HCT116 (cell line): ENCODE measurements around the gene DAPL1. TPM values are rescaled to one million over a fixed set of nuclear protein-coding genes. Genes with fewer than 3 reads are reported as not detected.

ENCODE experiments used
- ATAC-seq: fragments of 200-7000 bp; cut with Tn5 transposase; 2 replicates; pipeline ENCODE4 v1.9.1; 2020; ENCODE audit warnings: mild to moderate bottlenecking, moderate library complexity
- BruUV-seq: library from RNA; stranded (reverse); fragments of 400-500 nt; replicated peaks from 2 replicates; lab custom pipeline; 2021; lab: Mats Ljungman, UMichigan
- CTCF ChIA-PET: fragments of 300-600 bp; sonication (Branson Sonifier 250); formaldehyde crosslinking; loops from one replicate; lab custom pipeline; 2021; ENCODE audit warnings: antibody characterized with exemption; lab: Charles Lee
- POLR2A ChIA-PET: fragments of 300-600, 350-600 bp; sonication (Branson Sonifier 250); formaldehyde crosslinking; loops from one replicate; lab custom pipeline; 2021; ENCODE audit warnings: antibody characterized with exemption; lab: Charles Lee
- RAD21 ChIA-PET, 2 experiments: fragments of 300-600 bp; sonication (Branson Sonifier 250); formaldehyde crosslinking; loops; one replicate each; lab custom pipeline; 2023; ENCODE audit warnings: low total read pairs in 2 of 2; ENCODE audit not compliant: uncharacterized antibody in 2 of 2, unreplicated experiment in 2 of 2, low non-redundant PET in 1 of 2; lab: Charles Lee
- DNase-seq: peaks from one replicate; pipeline ENCODE4 v3.0.0-alpha.2; 2010; ENCODE audit warnings: low read depth, low spot score
- H2AFZ ChIP-seq: fragments of 200-600 bp; shearing (Covaris generic), sonication (generic); 2 replicates; pipeline ENCODE4 v1.6.1; 2017; ENCODE audit warnings: low read depth, mixed run types, mixed read lengths, antibody characterized with exemption, low read length; ENCODE audit not compliant: poor library complexity, severe bottlenecking
- H3K27ac ChIP-seq: 2 replicates; pipeline ENCODE4 v1.5.1; 2012; ENCODE audit warnings: low read depth, low read length
- H3K27me3 ChIP-seq: fragments of 200-600 bp; sonication (generic); 2 replicates; pipeline ENCODE4 v1.6.1; 2016; ENCODE audit warnings: mixed run types, low read length, mixed read lengths; ENCODE audit not compliant: insufficient read depth
- H3K36me3 ChIP-seq, 2 experiments: fragments of 200-500 bp in 1 of 2; fragments of 200-600 bp in 1 of 2; sonication (Bioruptor generic) in 1 of 2; sonication (generic) in 1 of 2; 2 replicates each; pipeline versions ENCODE4 v1.5.1 to v1.6.1; 2014 to 2016; ENCODE audit warnings: low read length in 2 of 2, inconsistent platforms in 1 of 2, mixed read lengths in 1 of 2, mixed run types in 1 of 2; ENCODE audit not compliant: insufficient read depth in 2 of 2, control insufficient read depth in 1 of 2
- H3K4me1 ChIP-seq, 2 experiments: fragments of 200-600 bp in 1 of 2; sonication (generic) in 1 of 2; 2 replicates each; pipeline versions ENCODE4 v1.5.1 to v1.6.1; 2012 to 2017; ENCODE audit warnings: low read length in 2 of 2, inconsistent platforms in 1 of 2, mild to moderate bottlenecking in 1 of 2, mixed read lengths in 1 of 2, mixed run types in 1 of 2, moderate library complexity in 1 of 2; ENCODE audit not compliant: insufficient read depth in 2 of 2, control insufficient read depth in 1 of 2
- H3K4me2 ChIP-seq: fragments of 200-600 bp; sonication (generic); 2 replicates; pipeline ENCODE4 v1.6.1; 2017; ENCODE audit warnings: mixed run types, low read length, mixed read lengths
- H3K4me3 ChIP-seq, 2 experiments: fragments of 200-600 bp in 1 of 2; sonication (generic) in 1 of 2; replicated peaks in 1 of 2; 2 replicates each; pipeline ENCODE4 v1.5.1; 2011 to 2016; ENCODE audit warnings: low read length in 2 of 2, control low read depth in 1 of 2, low read depth in 1 of 2, mild to moderate bottlenecking in 1 of 2, mixed read lengths in 1 of 2, mixed run types in 1 of 2
- H3K79me2 ChIP-seq: fragments of 200-600 bp; sonication (generic); 2 replicates; pipeline ENCODE4 v1.6.1; 2017; ENCODE audit warnings: mild to moderate bottlenecking, mixed run types, low read length, moderate library complexity, mixed read lengths; ENCODE audit not compliant: insufficient read depth
- H3K9ac ChIP-seq: fragments of 200-600 bp; sonication (generic); 2 replicates; pipeline ENCODE4 v1.6.1; 2016; ENCODE audit warnings: low read length, mixed read lengths
- H3K9me2 ChIP-seq: fragments of 200-600 bp; sonication (generic), shearing (Covaris generic); 2 replicates; pipeline ENCODE4 v1.6.1; 2017; ENCODE audit warnings: mixed run types, mild to moderate bottlenecking, moderate library complexity; ENCODE audit not compliant: insufficient read depth
- H3K9me3 ChIP-seq, 2 experiments: fragments of 200-500 bp in 1 of 2; fragments of 200-600 bp in 1 of 2; sonication (Bioruptor generic) in 1 of 2; sonication (generic) in 1 of 2; 2 replicates each; pipeline ENCODE4 v1.6.1; 2014 to 2017; ENCODE audit warnings: low read length in 2 of 2, mixed read lengths in 2 of 2, inconsistent platforms in 1 of 2, low read depth in 1 of 2, mild to moderate bottlenecking in 1 of 2, mixed run types in 1 of 2, moderate library complexity in 1 of 2; ENCODE audit not compliant: control insufficient read depth in 1 of 2, insufficient read depth in 1 of 2
- H4K20me1 ChIP-seq: fragments of 200-600 bp; sonication (generic), shearing (Covaris generic); 2 replicates; pipeline ENCODE4 v1.6.1; 2017; ENCODE audit warnings: mixed run types, mild to moderate bottlenecking, moderate library complexity; ENCODE audit not compliant: insufficient read depth
- CBX3 ChIP-seq: IDR thresholded peaks from 2 replicates; pipeline ENCODE4 v1.6.1; 2012; ENCODE audit warnings: low read depth
- CEBPB ChIP-seq: IDR thresholded peaks from 2 replicates; pipeline ENCODE4 v1.6.1; 2012; ENCODE audit warnings: low read depth
- EGR1 ChIP-seq: IDR thresholded peaks from 2 replicates; pipeline ENCODE4 v1.6.1; 2012; ENCODE audit warnings: low read depth
- EZH2phosphoT487 ChIP-seq: fragments of 200-600 bp; IDR thresholded peaks from 2 replicates; pipeline ENCODE4 v1.6.1; 2018; ENCODE audit warnings: antibody characterized with exemption, borderline replicate concordance
- FOSL1 ChIP-seq: IDR thresholded peaks from 2 replicates; pipeline ENCODE4 v1.6.1; 2012; ENCODE audit warnings: low read depth
- JUND ChIP-seq: IDR thresholded peaks from 2 replicates; pipeline ENCODE4 v1.6.1; 2012
- POLR2A ChIP-seq: IDR thresholded peaks from 2 replicates; pipeline ENCODE4 v1.7.0; 2011; ENCODE audit warnings: borderline replicate concordance; ENCODE audit not compliant: insufficient read depth, insufficient read length; ENCODE audit errors: extremely low read depth
- POLR2AphosphoS5 ChIP-seq: IDR thresholded peaks from 2 replicates; pipeline ENCODE4 v1.6.1; 2011; ENCODE audit warnings: mild to moderate bottlenecking, low read depth, low read length, moderate library complexity
- RAD21 ChIP-seq: IDR thresholded peaks from 2 replicates; pipeline ENCODE4 v1.6.1; 2012; ENCODE audit warnings: low read depth, mild to moderate bottlenecking
- SP1 ChIP-seq: IDR thresholded peaks from 2 replicates; pipeline ENCODE4 v1.6.1; 2012; ENCODE audit warnings: low read depth
- TCF7L2 ChIP-seq: IDR thresholded peaks from 2 replicates; pipeline ENCODE4 v1.7.0; 2011; ENCODE audit warnings: borderline replicate concordance, inconsistent platforms; ENCODE audit not compliant: insufficient read depth, insufficient read length; ENCODE audit errors: extremely low read depth
- YY1 ChIP-seq: IDR thresholded peaks from 2 replicates; pipeline ENCODE4 v1.6.1; 2011; ENCODE audit warnings: low read length, low read depth, moderate library complexity, mild to moderate bottlenecking; ENCODE audit not compliant: insufficient replicate concordance; ENCODE audit errors: extremely low read depth
- ZNF274 ChIP-seq: fragments of 200-500 bp; sonication (Bioruptor generic); IDR thresholded peaks from 2 replicates; pipeline ENCODE4 v1.6.1; 2014; ENCODE audit warnings: mild to moderate bottlenecking, low read depth, low read length, inconsistent platforms
- intact Hi-C: fragments of 100-400 bp; cut with micrococcal nuclease; formaldehyde crosslinking; loops from 2 replicates; pipeline ENCODE4 v1.10.0; 2022
- total RNA-seq: library from RNA; stranded (reverse); gene quantifications from one replicate; pipeline ENCODE4 v1.2.1, GENCODE V29; 2021; ENCODE audit not compliant: unreplicated experiment
- TF ChIP-seq, protein P1 (sequence below), 3 experiments: fragments of 200-600 bp in 1 of 3; sonication (generic) in 1 of 3; IDR thresholded peaks in 2 of 3; conservative IDR thresholded peaks in 1 of 3; 2 replicates each; pipeline ENCODE4 v1.5.1; 2012 to 2017; ENCODE audit warnings: low read depth in 2 of 3, low read length in 2 of 3, antibody characterized with exemption in 1 of 3, borderline replicate concordance in 1 of 3, control low read depth in 1 of 3, mild to moderate bottlenecking in 1 of 3, mixed read lengths in 1 of 3, mixed run types in 1 of 3, moderate library complexity in 1 of 3; ENCODE audit not compliant: insufficient read depth in 1 of 3
- TF ChIP-seq, protein P2 (sequence below): IDR thresholded peaks from 2 replicates; pipeline ENCODE4 v1.6.1; 2012
- TF ChIP-seq, protein P3 (sequence below): IDR thresholded peaks from 2 replicates; pipeline ENCODE4 v1.6.1; 2011; ENCODE audit warnings: mild to moderate bottlenecking, low read length, moderate library complexity; ENCODE audit not compliant: insufficient replicate concordance; ENCODE audit errors: extremely low read depth
- TF ChIP-seq, protein P4 (sequence below): IDR thresholded peaks from 2 replicates; pipeline ENCODE4 v1.6.1; 2012; ENCODE audit warnings: low read depth

DAPL1 gene
- total RNA-seq, 1 experiment from 2014 or later = not detected

DNA sequence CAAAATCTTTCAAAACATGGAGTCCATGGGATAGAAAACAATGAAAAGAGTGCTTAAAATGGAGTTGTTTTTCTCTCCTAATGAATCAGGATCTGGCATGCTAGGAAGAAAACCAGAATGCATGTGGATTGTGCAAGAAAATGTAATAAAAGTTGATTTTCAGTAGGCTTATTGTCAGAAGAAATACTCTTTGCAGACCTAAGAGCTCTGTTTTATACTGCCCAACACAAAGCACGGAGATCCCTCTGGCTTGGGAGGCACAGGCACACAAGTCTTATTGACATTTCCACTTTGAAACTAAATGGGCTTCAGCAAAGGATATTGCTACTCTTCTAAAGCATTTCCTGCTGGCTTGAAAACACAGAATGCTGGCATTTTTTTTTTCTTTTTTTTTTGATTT is 15.5 kb upstream of the DAPL1 start:
- TF ChIP-seq SP1 (no peak), FOSL1 (no peak), EZH2phosphoT487 (no peak), ZNF274 (no peak), RAD21 (no peak), TCF7L2 (no peak), CEBPB (no peak), POLR2A (no peak), CBX3 (no peak), EGR1 (no peak), POLR2AphosphoS5 (no peak), YY1 (no peak), JUND (no peak)
- TF ChIP-seq, protein P1, sequence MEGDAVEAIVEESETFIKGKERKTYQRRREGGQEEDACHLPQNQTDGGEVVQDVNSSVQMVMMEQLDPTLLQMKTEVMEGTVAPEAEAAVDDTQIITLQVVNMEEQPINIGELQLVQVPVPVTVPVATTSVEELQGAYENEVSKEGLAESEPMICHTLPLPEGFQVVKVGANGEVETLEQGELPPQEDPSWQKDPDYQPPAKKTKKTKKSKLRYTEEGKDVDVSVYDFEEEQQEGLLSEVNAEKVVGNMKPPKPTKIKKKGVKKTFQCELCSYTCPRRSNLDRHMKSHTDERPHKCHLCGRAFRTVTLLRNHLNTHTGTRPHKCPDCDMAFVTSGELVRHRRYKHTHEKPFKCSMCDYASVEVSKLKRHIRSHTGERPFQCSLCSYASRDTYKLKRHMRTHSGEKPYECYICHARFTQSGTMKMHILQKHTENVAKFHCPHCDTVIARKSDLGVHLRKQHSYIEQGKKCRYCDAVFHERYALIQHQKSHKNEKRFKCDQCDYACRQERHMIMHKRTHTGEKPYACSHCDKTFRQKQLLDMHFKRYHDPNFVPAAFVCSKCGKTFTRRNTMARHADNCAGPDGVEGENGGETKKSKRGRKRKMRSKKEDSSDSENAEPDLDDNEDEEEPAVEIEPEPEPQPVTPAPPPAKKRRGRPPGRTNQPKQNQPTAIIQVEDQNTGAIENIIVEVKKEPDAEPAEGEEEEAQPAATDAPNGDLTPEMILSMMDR (IDR thresholded peaks at IDR 0.05 in 2 of 3, conservative IDR thresholded peaks at IDR 0.05 in 1 of 3; ENCODE audit: borderline replicate concordance in 1 of 3, insufficient read depth in 1 of 3, low read depth in 2 of 3, low read length in 2 of 3) = no peak
- TF ChIP-seq, protein P2, sequence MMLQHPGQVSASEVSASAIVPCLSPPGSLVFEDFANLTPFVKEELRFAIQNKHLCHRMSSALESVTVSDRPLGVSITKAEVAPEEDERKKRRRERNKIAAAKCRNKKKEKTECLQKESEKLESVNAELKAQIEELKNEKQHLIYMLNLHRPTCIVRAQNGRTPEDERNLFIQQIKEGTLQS = no peak
- TF ChIP-seq, protein P3, sequence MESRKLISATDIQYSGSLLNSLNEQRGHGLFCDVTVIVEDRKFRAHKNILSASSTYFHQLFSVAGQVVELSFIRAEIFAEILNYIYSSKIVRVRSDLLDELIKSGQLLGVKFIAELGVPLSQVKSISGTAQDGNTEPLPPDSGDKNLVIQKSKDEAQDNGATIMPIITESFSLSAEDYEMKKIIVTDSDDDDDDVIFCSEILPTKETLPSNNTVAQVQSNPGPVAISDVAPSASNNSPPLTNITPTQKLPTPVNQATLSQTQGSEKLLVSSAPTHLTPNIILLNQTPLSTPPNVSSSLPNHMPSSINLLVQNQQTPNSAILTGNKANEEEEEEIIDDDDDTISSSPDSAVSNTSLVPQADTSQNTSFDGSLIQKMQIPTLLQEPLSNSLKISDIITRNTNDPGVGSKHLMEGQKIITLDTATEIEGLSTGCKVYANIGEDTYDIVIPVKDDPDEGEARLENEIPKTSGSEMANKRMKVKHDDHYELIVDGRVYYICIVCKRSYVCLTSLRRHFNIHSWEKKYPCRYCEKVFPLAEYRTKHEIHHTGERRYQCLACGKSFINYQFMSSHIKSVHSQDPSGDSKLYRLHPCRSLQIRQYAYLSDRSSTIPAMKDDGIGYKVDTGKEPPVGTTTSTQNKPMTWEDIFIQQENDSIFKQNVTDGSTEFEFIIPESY = no peak
- TF ChIP-seq, protein P4, sequence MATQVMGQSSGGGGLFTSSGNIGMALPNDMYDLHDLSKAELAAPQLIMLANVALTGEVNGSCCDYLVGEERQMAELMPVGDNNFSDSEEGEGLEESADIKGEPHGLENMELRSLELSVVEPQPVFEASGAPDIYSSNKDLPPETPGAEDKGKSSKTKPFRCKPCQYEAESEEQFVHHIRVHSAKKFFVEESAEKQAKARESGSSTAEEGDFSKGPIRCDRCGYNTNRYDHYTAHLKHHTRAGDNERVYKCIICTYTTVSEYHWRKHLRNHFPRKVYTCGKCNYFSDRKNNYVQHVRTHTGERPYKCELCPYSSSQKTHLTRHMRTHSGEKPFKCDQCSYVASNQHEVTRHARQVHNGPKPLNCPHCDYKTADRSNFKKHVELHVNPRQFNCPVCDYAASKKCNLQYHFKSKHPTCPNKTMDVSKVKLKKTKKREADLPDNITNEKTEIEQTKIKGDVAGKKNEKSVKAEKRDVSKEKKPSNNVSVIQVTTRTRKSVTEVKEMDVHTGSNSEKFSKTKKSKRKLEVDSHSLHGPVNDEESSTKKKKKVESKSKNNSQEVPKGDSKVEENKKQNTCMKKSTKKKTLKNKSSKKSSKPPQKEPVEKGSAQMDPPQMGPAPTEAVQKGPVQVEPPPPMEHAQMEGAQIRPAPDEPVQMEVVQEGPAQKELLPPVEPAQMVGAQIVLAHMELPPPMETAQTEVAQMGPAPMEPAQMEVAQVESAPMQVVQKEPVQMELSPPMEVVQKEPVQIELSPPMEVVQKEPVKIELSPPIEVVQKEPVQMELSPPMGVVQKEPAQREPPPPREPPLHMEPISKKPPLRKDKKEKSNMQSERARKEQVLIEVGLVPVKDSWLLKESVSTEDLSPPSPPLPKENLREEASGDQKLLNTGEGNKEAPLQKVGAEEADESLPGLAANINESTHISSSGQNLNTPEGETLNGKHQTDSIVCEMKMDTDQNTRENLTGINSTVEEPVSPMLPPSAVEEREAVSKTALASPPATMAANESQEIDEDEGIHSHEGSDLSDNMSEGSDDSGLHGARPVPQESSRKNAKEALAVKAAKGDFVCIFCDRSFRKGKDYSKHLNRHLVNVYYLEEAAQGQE = no peak
- CTCF ChIA-PET = no interaction called here
- Histone ChIP-seq H3K27me3 (no peaks in the 10 kb centered on the region), H3K79me2 (no peaks in the 10 kb centered on the region), H3K9ac (no peak overlapping the region), H3K4me1 (no peaks in the 10 kb centered on the region), H3K4me3 (no peak overlapping the region), H3K4me2 (no peak overlapping the region), H3K9me2 (no peaks in the 10 kb centered on the region), H3K9me3 (no peaks in the 10 kb centered on the region), H2AFZ (no peak overlapping the region), H4K20me1 (no peaks in the 10 kb centered on the region), H3K36me3 (no peaks in the 10 kb centered on the region), H3K27ac (no peak overlapping the region)
- no peak for DNase-seq
- no TSS peak for BruUV-seq
- POLR2A ChIA-PET = no interaction called here
- ATAC-seq = no peak
- RAD21 ChIA-PET = no interaction called here
- intact Hi-C loops = no loop called here
